KOPT-K1 (cell line): Measurements from ENCODE around the gene HYPK.
"Not testable (repeated sequence)": the region's sequence is repeated elsewhere in the genome, so short reads cannot be mapped to it uniquely, and the experiment has no call there.

Experiments used
- H3K27ac ChIP-seq: fragments of 200-600 bp; sonication (generic); 2 replicates; pipeline ENCODE4 v1.5.1; 2016; ENCODE audit warnings: antibody characterized with exemption, mild to moderate bottlenecking, low read depth, low read length; ENCODE audit not compliant: poor library complexity, severe bottlenecking
- H3K36me3 ChIP-seq: fragments of 200-600 bp; sonication (generic); 2 replicates; pipeline ENCODE4 v1.5.1; 2017; ENCODE audit warnings: antibody characterized with exemption, mild to moderate bottlenecking, low read length, moderate library complexity; ENCODE audit not compliant: insufficient read depth
- H3K9me3 ChIP-seq: fragments of 200-600 bp; sonication (generic); 2 replicates; pipeline ENCODE4 v1.5.1; 2017; ENCODE audit warnings: antibody characterized with exemption, low read length, mild to moderate bottlenecking; ENCODE audit not compliant: insufficient read depth, poor library complexity, severe bottlenecking

HYPK gene

DNA sequence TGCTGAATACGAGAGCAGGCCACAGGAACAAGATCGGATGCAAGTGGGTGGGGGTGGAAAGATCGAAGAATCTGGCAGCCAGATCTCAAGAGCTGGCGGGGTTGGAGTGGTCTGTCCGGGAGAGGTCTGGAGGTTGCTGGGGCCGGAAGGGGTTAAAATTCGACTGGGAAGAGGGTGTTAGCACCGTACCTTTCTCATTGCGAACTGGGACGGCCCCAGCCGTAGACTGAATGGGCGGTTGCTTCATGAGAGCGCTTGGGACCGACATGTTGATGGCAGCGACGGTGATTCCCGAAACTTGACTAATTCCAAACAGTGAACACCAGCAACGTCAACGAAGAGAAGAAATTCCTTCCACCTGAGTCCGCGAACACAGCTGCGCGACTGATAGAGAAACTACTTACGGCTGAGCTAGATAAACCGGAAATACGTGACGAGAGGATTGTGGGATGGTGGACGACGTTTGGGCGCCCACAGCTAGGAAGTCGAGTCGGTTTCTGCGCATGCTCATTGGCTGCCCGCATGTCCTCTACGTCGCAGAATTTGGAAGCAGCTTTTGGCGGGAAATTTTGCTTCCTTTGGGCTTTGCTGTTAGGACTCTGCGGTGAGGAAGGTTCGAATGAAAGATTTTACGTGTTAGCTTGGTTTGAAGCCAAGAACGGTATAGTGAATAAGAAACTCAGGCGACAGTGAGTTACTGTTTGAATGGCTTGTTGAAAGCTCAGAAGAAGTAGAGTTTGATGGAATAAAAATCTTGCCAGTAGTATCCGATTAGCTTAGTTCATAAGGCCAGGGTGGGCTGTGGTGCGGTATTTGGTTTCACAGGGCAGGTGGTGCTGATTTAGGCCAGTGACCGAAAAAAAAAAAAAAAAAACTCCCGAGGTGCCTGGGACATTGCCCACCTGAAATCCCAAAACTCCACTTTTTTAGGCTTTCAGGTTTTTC is 24.2 kb downstream of the HYPK start, which contains the start of gene MFAP1:
Gene MFAP1 (minus strand): TSS at position 389 of the 945 bp plus-strand sequence. CDS start 121 bp downstream, at position 268.
- Histone ChIP-seq H3K36me3 (peaks cover 26% of the 10 kb centered on the region), H3K9me3 (no peaks in the 10 kb centered on the region), H3K27ac (peak within 1 kb of the TSS; percentile 88)

DNA sequence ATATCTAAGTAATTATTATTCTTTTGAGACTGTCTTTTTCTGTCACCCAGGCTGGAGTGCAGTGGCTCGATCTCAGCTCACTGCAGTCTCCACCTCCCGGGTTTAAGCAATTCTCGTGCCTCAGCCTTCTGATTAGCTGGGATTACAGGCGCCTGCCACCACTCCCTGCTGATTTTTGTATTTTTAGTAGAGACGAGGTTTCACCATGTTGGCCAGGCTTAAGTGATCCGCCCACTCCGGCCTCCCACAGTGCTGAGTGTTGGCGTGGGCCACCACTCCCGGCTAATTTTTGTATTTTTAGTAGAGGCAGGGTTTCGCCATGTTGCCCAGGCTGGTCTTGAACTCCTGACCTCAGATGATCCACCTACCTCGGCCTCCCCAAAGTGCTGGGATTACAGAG is 24.9 kb downstream of the HYPK start:
- Histone ChIP-seq H3K36me3 (peaks cover 26% of the 10 kb centered on the region), H3K27ac (peak overlapping the region; percentile 88)
- H3K9me3 ChIP-seq = not testable (repeated sequence)

DNA sequence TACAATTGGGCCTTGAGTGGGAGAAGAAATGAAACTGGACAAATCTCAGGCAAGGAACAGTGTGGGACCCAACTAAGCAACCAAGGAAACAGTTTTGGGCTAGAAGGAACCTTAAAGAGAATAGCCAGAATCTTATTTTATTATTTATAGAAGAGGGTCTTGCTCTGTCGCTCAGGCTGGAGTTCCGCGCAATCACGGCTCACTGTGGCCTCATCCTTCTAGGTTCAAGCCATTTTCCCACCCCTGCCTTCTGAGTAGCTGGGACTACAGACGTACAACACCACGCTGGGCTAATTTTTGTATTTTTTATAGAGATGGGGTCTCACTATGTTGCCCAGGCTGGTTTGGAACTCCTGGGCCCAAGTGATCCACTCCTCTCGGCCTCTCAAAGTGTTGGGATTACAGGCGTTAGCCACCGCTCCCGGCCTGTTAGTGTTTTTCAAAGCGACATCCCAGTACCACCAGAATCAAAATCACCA is 25.7 kb downstream of the HYPK start:
- peak overlapping the region; percentile 88 for H3K27ac ChIP-seq
- peaks cover 33% of the 10 kb centered on the region for H3K36me3 ChIP-seq

DNA sequence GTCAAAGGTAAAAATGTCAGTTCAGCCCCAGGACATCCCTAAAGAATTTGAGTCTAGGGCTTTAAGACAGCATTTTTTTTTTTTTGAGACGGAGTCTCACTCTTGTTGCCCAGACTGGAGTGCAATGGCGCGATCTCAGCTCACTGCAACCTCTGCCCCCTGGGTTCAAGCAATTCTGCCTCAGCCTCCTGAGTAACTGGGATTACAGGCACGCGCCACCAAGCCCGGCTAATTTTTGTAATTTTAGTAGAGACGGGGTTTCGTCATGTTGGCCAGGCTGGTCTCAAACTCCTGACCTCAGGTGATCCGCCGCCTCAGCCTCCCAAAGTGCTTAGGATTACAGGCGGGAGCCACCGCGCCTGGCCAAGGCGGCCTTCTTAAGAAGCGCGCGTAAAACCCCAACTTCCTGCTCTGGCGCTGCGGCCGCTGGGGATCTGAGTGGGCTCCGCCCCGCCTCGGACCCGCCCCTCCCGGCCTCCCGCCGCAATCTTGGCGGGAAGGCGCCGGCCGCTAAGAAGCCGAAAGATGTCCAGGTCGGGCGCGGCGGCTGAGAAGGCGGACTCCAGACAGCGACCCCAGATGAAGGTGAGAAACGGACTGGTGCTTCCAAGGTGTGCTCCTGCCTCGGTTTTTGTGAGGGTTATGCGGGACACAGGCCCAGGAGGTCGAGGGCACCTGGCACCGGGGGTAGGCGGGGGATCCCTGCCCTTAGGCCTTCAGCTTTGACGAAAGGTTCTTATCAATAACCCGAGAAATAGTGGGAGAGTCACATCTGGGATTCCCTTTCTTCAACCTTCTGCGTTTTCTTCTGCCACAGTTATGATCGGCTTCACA is 26.3 kb downstream of the HYPK start, which contains the start of gene WDR76:
Gene WDR76 (plus strand): TSS at position 495 of the 834 bp plus-strand sequence. CDS start 31 bp downstream, at position 526.
- Histone ChIP-seq H3K27ac (peak within 1 kb of the TSS; percentile 88), H3K36me3 (peaks cover 34% of the 10 kb centered on the region), H3K9me3 (no peaks in the 10 kb centered on the region)

More for the DNA sequence above, 25.7 kb downstream of the HYPK start:
- no peaks in the 10 kb centered on the region for H3K9me3 ChIP-seq

DNA sequence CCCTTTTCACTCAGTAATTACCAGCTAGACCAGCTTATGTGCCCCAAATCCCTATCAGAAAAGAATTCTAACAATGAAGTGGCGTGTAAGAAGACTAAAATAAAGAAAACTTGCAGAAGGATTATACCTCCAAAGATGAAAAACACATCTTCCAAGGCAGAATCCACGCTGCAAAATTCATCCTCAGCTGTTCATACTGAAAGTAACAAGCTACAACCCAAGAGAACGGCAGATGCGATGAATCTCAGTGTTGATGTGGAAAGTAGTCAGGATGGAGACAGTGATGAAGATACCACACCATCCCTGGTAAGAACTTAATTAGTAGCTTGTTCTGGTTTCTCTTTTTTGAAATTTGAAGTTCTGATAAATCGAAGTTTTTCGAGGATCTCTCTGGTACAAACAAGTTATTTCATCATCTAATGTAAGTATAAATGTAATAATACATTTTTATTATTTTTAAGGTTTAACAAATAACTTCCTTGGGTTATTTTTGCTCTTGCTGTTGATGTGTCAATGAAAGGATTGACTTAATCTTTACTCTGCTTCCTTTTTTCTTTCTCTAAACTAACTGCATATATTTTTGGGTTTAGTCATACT is 27.8 kb downstream of the HYPK start:
- peak overlapping the region; percentile 88 for H3K27ac ChIP-seq
- peaks cover 41% of the 10 kb centered on the region for H3K36me3 ChIP-seq
- no peaks in the 10 kb centered on the region for H3K9me3 ChIP-seq

DNA sequence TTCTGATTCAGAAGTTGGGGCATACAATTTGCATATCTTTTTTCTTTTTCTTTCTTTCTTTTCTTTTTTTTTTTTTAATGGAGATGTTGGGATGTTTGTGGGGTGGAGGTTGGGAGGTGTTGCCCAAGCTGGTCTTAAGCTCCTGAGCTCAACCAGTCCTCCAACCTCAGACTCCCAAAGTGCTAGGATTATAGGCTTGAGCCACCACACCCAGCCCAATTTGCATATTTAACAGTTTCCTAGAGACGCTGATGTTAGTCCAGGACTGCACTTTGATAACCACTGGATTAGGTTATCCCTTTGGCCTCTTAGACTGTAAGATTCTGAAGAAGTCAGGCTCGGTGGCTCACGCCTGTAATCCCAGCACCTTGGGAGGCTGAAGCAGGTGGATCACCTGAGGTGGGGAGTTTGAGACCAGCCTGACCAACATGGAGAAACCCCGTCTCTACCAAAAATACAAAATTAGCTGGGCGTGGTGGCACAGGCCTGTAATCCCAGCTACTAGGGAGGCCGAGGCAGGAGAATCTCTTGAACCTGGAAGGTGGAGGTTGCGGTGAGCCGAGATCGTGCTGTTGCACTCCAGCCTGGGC is 29.6 kb downstream of the HYPK start:
- not testable (repeated sequence) for H3K27ac ChIP-seq, H3K9me3 ChIP-seq
- H3K36me3 ChIP-seq = peaks cover 57% of the 10 kb centered on the region

DNA sequence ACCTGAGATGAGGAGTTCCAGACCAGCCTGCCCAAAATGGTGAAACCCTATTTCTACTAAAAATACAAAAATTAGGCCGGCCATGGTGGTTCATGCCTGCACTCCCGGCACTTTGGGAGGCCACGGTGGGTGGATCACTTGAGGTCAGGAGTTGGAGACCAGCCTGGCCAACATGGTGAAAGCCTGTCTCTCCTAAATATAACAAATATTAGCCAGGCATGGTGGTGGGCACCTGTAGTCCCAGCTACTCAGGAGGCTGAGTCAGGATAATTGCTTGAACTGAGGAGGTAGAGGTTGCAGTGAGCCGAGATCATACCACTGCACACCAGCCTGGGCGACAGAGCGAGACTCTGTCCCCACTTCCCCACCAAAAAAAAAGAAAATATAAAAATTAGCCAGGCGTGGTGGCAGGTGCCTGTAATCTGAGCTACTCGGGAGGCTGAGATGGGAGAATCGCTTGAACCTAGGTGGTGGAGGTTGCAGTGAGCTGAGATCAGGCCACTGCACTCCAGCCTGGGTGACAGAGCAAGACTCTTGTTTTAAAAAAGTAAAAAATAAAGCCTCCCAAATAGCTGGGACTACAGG is 30.4 kb downstream of the HYPK start:
- not testable (repeated sequence) for H3K27ac ChIP-seq, H3K9me3 ChIP-seq
- H3K36me3 ChIP-seq = peaks cover 65% of the 10 kb centered on the region

DNA sequence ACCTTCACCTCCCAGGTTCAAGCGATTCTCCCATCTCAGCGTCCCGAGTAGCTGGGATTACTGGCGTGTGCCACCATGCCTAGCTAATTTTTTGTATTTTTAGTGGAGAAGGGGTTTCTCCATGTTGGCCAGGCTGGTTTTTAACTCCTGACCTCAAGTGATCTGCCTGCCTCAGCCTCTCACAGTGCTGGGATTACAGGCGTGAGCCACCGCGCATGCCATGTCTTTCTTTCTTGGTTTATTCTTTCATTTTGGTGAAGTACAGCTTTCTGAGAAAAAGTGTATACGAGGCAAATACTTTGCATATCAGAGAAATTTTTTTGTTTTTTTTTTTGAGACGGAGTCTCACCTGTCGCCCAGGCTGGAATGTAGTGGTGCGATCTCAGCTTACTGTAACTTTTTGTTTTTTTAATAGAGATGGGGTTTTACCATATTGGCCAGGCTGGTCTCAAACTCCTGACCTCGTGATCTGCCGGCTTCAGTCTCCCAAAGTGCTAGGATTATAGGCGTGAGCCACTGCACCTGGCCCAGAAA is 31.2 kb downstream of the HYPK start:
- peaks cover 73% of the 10 kb centered on the region for H3K36me3 ChIP-seq
- H3K9me3 ChIP-seq, H3K27ac ChIP-seq: not testable (repeated sequence)

DNA sequence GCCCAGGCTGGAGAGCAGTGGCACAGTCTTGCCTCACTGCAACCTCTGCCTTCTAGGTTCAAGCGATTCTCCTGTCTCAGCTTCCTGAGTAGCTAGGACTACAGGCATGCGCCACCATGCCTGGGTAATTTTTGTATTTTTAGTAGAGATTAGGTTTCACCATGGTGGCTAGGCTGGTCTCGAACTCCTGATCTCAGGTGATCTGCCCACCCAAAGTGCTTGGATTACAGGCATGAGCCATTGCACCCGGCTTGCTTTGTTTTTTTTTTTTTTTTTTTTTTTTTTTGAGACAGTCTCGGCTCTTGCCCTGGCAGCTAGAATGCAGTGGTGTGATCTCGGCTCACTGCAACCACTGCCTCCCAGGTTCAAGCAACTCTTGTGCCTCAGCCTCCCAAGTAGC is 32.1 kb downstream of the HYPK start:
- H3K27ac ChIP-seq, H3K9me3 ChIP-seq: not testable (repeated sequence)
- H3K36me3 ChIP-seq = peaks cover 82% of the 10 kb centered on the region

DNA sequence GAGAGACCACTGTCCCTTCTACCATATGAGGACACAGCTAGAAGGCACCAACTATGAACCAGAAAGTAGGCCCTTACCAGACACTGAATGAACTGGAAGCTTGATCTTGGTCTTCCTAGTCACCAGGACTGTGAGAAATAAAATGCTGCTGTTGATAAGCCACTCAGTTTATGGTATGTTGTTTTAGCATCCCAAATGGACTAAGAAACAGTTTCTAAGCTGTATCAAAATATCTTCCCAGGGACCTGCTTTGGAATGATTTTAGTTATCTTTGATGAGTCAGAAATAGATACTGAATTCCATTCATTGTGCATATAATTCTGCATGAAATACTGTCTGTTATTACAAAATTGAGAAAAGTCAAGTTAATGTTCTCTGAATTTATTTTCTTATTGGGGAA is 45.0 kb downstream of the HYPK start:
- H3K9me3 ChIP-seq = no peaks in the 10 kb centered on the region
- H3K27ac ChIP-seq = no peak overlapping the region
- peaks cover 82% of the 10 kb centered on the region for H3K36me3 ChIP-seq

DNA sequence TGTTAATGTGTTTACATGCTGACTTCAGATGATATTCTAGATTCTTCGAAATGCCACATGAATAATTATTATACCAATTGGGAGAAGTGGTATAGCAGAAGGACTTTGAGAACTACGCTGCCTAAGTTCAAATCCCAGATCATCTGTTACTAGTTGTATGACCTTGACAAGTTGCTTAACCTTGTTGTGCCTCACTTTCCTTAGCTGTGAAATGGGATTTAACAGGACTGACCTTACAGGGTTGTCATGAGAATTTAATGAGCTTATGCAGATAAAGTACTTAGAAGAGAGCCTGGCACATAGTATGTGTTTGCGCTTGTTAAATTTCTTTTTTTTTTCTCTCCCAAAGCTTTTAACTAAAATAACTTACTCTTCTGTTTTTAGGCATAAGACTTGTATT is 50.9 kb downstream of the HYPK start:
- no peaks in the 10 kb centered on the region for H3K9me3 ChIP-seq
- H3K27ac ChIP-seq = no peak overlapping the region
- H3K36me3 ChIP-seq = peaks cover 85% of the 10 kb centered on the region

DNA sequence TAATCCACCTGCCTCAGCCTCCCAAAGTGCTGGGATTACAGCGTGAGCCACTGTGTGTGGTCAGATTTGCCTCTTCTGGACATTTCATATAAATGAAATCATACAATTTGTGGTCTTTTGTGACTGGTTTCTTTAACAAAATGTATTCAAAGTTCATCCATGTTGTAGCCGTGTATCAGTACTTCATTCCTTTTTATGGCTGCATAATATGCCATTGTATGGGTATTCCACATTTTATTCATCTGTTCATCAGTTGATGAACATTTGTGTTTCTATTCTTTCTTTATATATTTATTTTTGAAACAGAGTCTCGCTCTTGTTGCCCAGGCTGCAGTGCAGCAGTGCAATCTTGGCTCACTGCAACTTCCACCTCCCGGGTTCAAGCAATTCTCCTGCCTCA is 52.2 kb downstream of the HYPK start:
- H3K27ac ChIP-seq = no peak overlapping the region
- peaks cover 85% of the 10 kb centered on the region for H3K36me3 ChIP-seq

More for the DNA sequence above, 52.2 kb downstream of the HYPK start:
- no peaks in the 10 kb centered on the region for H3K9me3 ChIP-seq
